HG03039 (cell line): ENCODE data around the gene INPP5A.

Experiments used
- ATAC-seq: cut with Tn5 transposase; IDR thresholded peaks from one replicate; pipeline ENCODE4 v1.9.1; 2021; ENCODE audit warnings: mild to moderate bottlenecking, moderate library complexity; ENCODE audit not compliant: unreplicated experiment

The INPP5A gene

GRCh38 chr10:132746801-132747625 is 209.4 kb downstream of the INPP5A start:
- ATAC-seq, result no peak

GRCh38 chr10:132748135-132748534 is 210.5 kb downstream of the INPP5A start:
- ATAC-seq, result no peak

- ATAC-seq, result no peak
Observed at GRCh38 chr10:132748545-132749370, 211.2 kb downstream of the INPP5A start.

GRCh38 chr10:132749371-132749795 is 211.8 kb downstream of the INPP5A start:
- ATAC-seq, result no peak

- ATAC-seq, result no peak
Observed at GRCh38 chr10:132750936-132751335, 213.3 kb downstream of the INPP5A start.

GRCh38 chr10:132752378-132752777 is 214.8 kb downstream of the INPP5A start:
- ATAC-seq, result no peak

GRCh38 chr10:132752961-132753360 is 215.4 kb downstream of the INPP5A start:
- no peak for ATAC-seq

- ATAC-seq, result no peak
Observed at GRCh38 chr10:132753596-132753995, 216.0 kb downstream of the INPP5A start.

- ATAC-seq, result no peak
Observed at GRCh38 chr10:132754071-132754470, 216.5 kb downstream of the INPP5A start.

GRCh38 chr10:132755166-132755711 is 217.7 kb downstream of the INPP5A start:
- no peak for ATAC-seq

GRCh38 chr10:132756591-132756990 is 219.0 kb downstream of the INPP5A start:
- no peak for ATAC-seq

- ATAC-seq, result no peak
Observed at GRCh38 chr10:132757171-132757570, 219.6 kb downstream of the INPP5A start.

GRCh38 chr10:132758865-132759264 is 221.3 kb downstream of the INPP5A start:
- no peak for ATAC-seq

GRCh38 chr10:132761395-132762060 is 223.9 kb downstream of the INPP5A start:
- no peak for ATAC-seq

GRCh38 chr10:132762267-132762666 is 224.7 kb downstream of the INPP5A start:
- no peak for ATAC-seq

- ATAC-seq, result no peak
Observed at GRCh38 chr10:132763545-132763944, 226.0 kb downstream of the INPP5A start.

- ATAC-seq, result no peak
Observed at GRCh38 chr10:132764108-132764507, 226.5 kb downstream of the INPP5A start.

- ATAC-seq, result no peak
Observed at GRCh38 chr10:132765435-132765834, 227.8 kb downstream of the INPP5A start.

- no peak for ATAC-seq
Observed at GRCh38 chr10:132766291-132766690, 228.7 kb downstream of the INPP5A start.

- ATAC-seq, result no peak
Observed at GRCh38 chr10:132768346-132769248, 231.0 kb downstream of the INPP5A start.
